GM12878 (cell line): ENCODE measurements around the gene FURIN.

Source experiments
- CHD1 ChIP-seq: IDR thresholded peaks from 2 replicates; pipeline ENCODE4 v1.6.1; 2012; ENCODE audit warnings: low read depth, low read length, improper control_type of control experiment
- EGR1 ChIP-seq, 2 experiments: IDR thresholded peaks; 1 replicate in 1 of 2; 2 replicates in 1 of 2; pipeline ENCODE4 v1.6.1; 2011 to 2012; ENCODE audit warnings: low read depth in 2 of 2, low read length in 2 of 2, borderline replicate concordance in 1 of 2, mild to moderate bottlenecking in 1 of 2, moderate library complexity in 1 of 2
- EP300 ChIP-seq, 2 experiments: fragments of 150-350 bp in 1 of 2; IDR thresholded peaks; 2 replicates each; pipeline ENCODE4 v1.6.1; 2011 to 2012; ENCODE audit warnings: low read depth in 2 of 2, low read length in 2 of 2, borderline replicate concordance in 1 of 2, improper control_type of control experiment in 1 of 2, inconsistent platforms in 1 of 2; ENCODE audit not compliant: control insufficient read depth in 1 of 2
- EZH2 ChIP-seq: IDR thresholded peaks from 2 replicates; pipeline ENCODE4 v1.6.1; 2012; ENCODE audit warnings: low read depth, mild to moderate bottlenecking, control low read depth, inconsistent platforms, low read length, borderline replicate concordance; ENCODE audit not compliant: control insufficient read depth
- HDAC2 ChIP-seq: fragments of 200-600 bp; sonication (generic); IDR thresholded peaks from 2 replicates; pipeline ENCODE4 v1.6.1; 2017
- HDGF ChIP-seq: fragments of 450-650 bp; IDR thresholded peaks from 2 replicates; pipeline ENCODE4 v1.6.1; 2016; ENCODE audit warnings: antibody characterized with exemption
- RAD21 ChIP-seq: IDR thresholded peaks from 2 replicates; pipeline ENCODE4 v1.6.1; 2011; ENCODE audit warnings: mild to moderate bottlenecking, low read depth, low read length, moderate library complexity; ENCODE audit not compliant: insufficient read depth
- SIX5 ChIP-seq: IDR thresholded peaks from 2 replicates; pipeline ENCODE4 v1.6.1; 2011; ENCODE audit warnings: mild to moderate bottlenecking, low read depth, low read length, moderate library complexity; ENCODE audit not compliant: severe bottlenecking
- TF ChIP-seq, protein P1 (sequence below): IDR thresholded peaks from 2 replicates; pipeline ENCODE4 v1.6.1; 2012; ENCODE audit warnings: mild to moderate bottlenecking, low read depth, low read length
- TF ChIP-seq, protein P2 (sequence below): IDR thresholded peaks from 2 replicates; pipeline ENCODE4 v1.6.1; 2012; ENCODE audit warnings: low read length, inconsistent platforms
- TF ChIP-seq, protein P3 (sequence below), 3 experiments: IDR thresholded peaks in 2 of 3; conservative IDR thresholded peaks in 1 of 3; 2 replicates each; pipeline ENCODE4 v1.5.1; 2011; ENCODE audit warnings: low read depth in 3 of 3, low read length in 3 of 3, mild to moderate bottlenecking in 3 of 3, control low read depth in 2 of 3, moderate library complexity in 2 of 3, inconsistent platforms in 1 of 3, mixed read lengths in 1 of 3; ENCODE audit not compliant: control insufficient read depth in 2 of 3, insufficient read depth in 1 of 3; ENCODE audit errors: extremely low read depth in 1 of 3

DNA sequence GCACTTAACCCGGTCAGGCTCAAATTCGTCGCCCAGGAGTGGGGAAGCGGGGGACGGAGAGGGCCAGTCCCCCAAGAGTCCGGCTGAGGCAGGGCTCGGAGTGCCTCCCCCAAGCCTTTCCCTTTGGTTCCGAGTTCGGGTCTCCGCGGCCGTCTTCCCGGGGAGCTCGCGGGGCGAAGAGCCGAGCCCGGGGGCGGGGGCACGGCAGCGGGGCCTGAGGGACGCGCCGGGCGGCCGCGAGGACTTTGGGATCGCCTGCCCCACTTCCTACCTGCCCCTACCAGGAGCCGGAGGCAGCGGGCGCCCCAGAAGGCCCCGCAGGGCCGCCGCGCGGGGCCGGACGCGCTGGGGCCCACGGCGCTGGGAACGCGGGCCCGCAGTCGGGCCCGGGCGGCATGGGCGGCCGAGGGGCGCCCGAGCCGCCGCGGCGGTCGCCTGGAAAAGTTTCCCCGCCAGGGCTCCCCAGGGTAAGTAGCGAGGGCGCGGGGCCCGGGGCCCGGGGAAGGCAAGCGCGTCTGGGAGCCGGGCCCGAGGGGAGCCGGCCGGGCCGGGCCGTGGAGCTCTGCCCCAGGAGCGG lies 2.8 kb downstream of the FURIN start:
- TF ChIP-seq EZH2 (no peak), CHD1 (no peak), HDAC2 (no peak), RAD21 (no peak), SIX5 (no peak), HDGF (no peak), EP300 (IDR thresholded peaks at IDR 0.05; ENCODE audit: borderline replicate concordance in 1 of 2, control insufficient read depth in 1 of 2, low read depth in 2 of 2, low read length in 2 of 2) (no peak), EGR1 (IDR thresholded peaks at IDR 0.05; ENCODE audit: borderline replicate concordance in 1 of 2, low read depth in 2 of 2, low read length in 2 of 2) (no peak)
- TF ChIP-seq, protein P1, sequence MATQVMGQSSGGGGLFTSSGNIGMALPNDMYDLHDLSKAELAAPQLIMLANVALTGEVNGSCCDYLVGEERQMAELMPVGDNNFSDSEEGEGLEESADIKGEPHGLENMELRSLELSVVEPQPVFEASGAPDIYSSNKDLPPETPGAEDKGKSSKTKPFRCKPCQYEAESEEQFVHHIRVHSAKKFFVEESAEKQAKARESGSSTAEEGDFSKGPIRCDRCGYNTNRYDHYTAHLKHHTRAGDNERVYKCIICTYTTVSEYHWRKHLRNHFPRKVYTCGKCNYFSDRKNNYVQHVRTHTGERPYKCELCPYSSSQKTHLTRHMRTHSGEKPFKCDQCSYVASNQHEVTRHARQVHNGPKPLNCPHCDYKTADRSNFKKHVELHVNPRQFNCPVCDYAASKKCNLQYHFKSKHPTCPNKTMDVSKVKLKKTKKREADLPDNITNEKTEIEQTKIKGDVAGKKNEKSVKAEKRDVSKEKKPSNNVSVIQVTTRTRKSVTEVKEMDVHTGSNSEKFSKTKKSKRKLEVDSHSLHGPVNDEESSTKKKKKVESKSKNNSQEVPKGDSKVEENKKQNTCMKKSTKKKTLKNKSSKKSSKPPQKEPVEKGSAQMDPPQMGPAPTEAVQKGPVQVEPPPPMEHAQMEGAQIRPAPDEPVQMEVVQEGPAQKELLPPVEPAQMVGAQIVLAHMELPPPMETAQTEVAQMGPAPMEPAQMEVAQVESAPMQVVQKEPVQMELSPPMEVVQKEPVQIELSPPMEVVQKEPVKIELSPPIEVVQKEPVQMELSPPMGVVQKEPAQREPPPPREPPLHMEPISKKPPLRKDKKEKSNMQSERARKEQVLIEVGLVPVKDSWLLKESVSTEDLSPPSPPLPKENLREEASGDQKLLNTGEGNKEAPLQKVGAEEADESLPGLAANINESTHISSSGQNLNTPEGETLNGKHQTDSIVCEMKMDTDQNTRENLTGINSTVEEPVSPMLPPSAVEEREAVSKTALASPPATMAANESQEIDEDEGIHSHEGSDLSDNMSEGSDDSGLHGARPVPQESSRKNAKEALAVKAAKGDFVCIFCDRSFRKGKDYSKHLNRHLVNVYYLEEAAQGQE, result no peak
- TF ChIP-seq, protein P2, sequence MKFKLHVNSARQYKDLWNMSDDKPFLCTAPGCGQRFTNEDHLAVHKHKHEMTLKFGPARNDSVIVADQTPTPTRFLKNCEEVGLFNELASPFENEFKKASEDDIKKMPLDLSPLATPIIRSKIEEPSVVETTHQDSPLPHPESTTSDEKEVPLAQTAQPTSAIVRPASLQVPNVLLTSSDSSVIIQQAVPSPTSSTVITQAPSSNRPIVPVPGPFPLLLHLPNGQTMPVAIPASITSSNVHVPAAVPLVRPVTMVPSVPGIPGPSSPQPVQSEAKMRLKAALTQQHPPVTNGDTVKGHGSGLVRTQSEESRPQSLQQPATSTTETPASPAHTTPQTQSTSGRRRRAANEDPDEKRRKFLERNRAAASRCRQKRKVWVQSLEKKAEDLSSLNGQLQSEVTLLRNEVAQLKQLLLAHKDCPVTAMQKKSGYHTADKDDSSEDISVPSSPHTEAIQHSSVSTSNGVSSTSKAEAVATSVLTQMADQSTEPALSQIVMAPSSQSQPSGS, result no peak
- TF ChIP-seq, protein P3, sequence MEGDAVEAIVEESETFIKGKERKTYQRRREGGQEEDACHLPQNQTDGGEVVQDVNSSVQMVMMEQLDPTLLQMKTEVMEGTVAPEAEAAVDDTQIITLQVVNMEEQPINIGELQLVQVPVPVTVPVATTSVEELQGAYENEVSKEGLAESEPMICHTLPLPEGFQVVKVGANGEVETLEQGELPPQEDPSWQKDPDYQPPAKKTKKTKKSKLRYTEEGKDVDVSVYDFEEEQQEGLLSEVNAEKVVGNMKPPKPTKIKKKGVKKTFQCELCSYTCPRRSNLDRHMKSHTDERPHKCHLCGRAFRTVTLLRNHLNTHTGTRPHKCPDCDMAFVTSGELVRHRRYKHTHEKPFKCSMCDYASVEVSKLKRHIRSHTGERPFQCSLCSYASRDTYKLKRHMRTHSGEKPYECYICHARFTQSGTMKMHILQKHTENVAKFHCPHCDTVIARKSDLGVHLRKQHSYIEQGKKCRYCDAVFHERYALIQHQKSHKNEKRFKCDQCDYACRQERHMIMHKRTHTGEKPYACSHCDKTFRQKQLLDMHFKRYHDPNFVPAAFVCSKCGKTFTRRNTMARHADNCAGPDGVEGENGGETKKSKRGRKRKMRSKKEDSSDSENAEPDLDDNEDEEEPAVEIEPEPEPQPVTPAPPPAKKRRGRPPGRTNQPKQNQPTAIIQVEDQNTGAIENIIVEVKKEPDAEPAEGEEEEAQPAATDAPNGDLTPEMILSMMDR (IDR thresholded peaks at IDR 0.05 in 2 of 3, conservative IDR thresholded peaks at IDR 0.05 in 1 of 3; ENCODE audit: control insufficient read depth in 2 of 3, extremely low read depth in 1 of 3, insufficient read depth in 1 of 3, low read depth in 3 of 3, low read length in 3 of 3), result no peak
